C4-2B (cell line): ENCODE results near the gene FCGR2B.
"Not testable (repeated sequence)": the region's sequence is repeated elsewhere in the genome, so short reads cannot be mapped to it uniquely, and the experiment has no call there.

ENCODE experiments used
- CTCF ChIP-seq: fragments of 450-650 bp; conservative IDR thresholded peaks from 2 replicates; pipeline ENCODE4 v1.5.1; 2017; ENCODE audit warnings: mild to moderate bottlenecking
- ZFX ChIP-seq: fragments of 450-650 bp; IDR thresholded peaks from 2 replicates; pipeline ENCODE4 v1.6.1; 2017

DNA sequence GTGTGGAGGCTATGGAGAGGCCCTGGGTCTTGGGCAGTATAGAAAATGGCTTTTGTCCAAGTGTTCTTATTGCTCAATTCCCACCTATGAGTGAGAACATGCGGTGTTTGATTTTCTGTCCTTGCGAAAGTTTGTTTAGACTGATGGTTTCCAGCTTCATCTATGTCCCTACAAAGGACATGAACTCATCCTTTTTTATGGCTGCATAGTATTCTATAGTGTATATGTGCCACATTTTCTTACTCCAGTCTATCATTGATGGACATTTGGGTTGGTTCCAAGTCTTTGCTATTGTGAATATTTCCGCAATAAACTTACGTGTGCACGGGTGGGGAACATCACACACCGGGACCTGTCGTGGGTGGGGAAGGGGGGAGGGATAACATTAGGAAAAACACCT, 42.5 kb upstream of the FCGR2B start:
- not testable (repeated sequence) for TF ChIP-seq CTCF, ZFX
